Loucy (cell line): ENCODE measurements around the gene COA7.

ENCODE experiments used
- H2AFZ ChIP-seq: fragments of 200-600 bp; sonication (generic); 2 replicates; pipeline ENCODE4 v1.6.0; 2016; ENCODE audit warnings: antibody characterized with exemption, mild to moderate bottlenecking, low read length, moderate library complexity
- H3F3A ChIP-seq: fragments of 200-600 bp; 2 replicates; pipeline ENCODE4 v1.6.0; 2016; ENCODE audit warnings: antibody characterized with exemption, low read depth, mild to moderate bottlenecking
- H3K27me3 ChIP-seq: fragments of 200-600 bp; sonication (generic); 2 replicates; pipeline ENCODE4 v1.6.1; 2014; ENCODE audit warnings: low read length, mild to moderate bottlenecking; ENCODE audit not compliant: insufficient read depth, poor library complexity, severe bottlenecking
- H3K36me3 ChIP-seq: fragments of 200-600 bp; sonication (generic); 2 replicates; pipeline ENCODE4 v1.6.1; 2016; ENCODE audit warnings: low read length; ENCODE audit not compliant: insufficient read depth
- H3K4me1 ChIP-seq: fragments of 200-600 bp; sonication (generic); 2 replicates; pipeline ENCODE4 v1.5.1; 2014; ENCODE audit warnings: low read length, mild to moderate bottlenecking; ENCODE audit not compliant: insufficient read depth, poor library complexity, severe bottlenecking
- H3K4me2 ChIP-seq: fragments of 200-600 bp; sonication (generic); 2 replicates; pipeline ENCODE4 v1.6.0; 2014; ENCODE audit warnings: antibody characterized with exemption, low read length, low read depth, mild to moderate bottlenecking; ENCODE audit not compliant: poor library complexity, severe bottlenecking
- H3K4me3 ChIP-seq: fragments of 200-600 bp; sonication (generic); 2 replicates; pipeline ENCODE4 v1.5.1; 2014; ENCODE audit warnings: low read length, mild to moderate bottlenecking, mixed read lengths; ENCODE audit not compliant: poor library complexity, severe bottlenecking
- H3K79me2 ChIP-seq: fragments of 200-600 bp; sonication (generic); 2 replicates; pipeline ENCODE4 v1.6.1; 2014; ENCODE audit warnings: low read length; ENCODE audit not compliant: insufficient read depth
- H3K9ac ChIP-seq: fragments of 200-600 bp; sonication (generic); 2 replicates; pipeline ENCODE4 v1.6.0; 2014; ENCODE audit warnings: mild to moderate bottlenecking, low read depth, low read length, moderate library complexity; ENCODE audit not compliant: poor library complexity, severe bottlenecking
- H3K9me2 ChIP-seq: fragments of 200-600 bp; sonication (generic); replicated peaks from 2 replicates; pipeline ENCODE4 v1.6.1; 2016; ENCODE audit warnings: low read depth, low read length, mixed read lengths
- H3K9me3 ChIP-seq: fragments of 200-600 bp; sonication (generic); 2 replicates; pipeline ENCODE4 v1.6.1; 2014; ENCODE audit warnings: mild to moderate bottlenecking, antibody characterized with exemption, low read length, low read depth; ENCODE audit not compliant: insufficient read depth
- H4K20me1 ChIP-seq: fragments of 200-600 bp; sonication (generic); 2 replicates; pipeline ENCODE4 v1.6.0; 2014; ENCODE audit warnings: antibody characterized with exemption, low read length, mild to moderate bottlenecking; ENCODE audit not compliant: insufficient read depth, poor library complexity, severe bottlenecking
- EZH2phosphoT487 ChIP-seq: fragments of 200-600 bp; IDR thresholded peaks from 2 replicates; pipeline ENCODE4 v1.6.1; 2018; ENCODE audit warnings: antibody characterized with exemption, mild to moderate bottlenecking, moderate library complexity, borderline replicate concordance
- TF ChIP-seq, protein P1 (sequence below): fragments of 200-600 bp; sonication (generic); conservative IDR thresholded peaks from 2 replicates; pipeline ENCODE4 v1.5.1; 2014; ENCODE audit warnings: mild to moderate bottlenecking, antibody characterized with exemption, low read length

Gene COA7

GRCh38 chr1:52667984-52668383 lies 30.2 kb downstream of the COA7 start:
- Histone ChIP-seq H3K9me2 (no peaks in the 10 kb centered on the region), H3F3A (no peaks in the 10 kb centered on the region), H3K4me1 (peaks cover 3% of the 10 kb centered on the region), H3K9me3 (no peaks in the 10 kb centered on the region), H3K27me3 (no peaks in the 10 kb centered on the region), H3K4me3 (no peak overlapping the region), H3K9ac (no peak overlapping the region), H3K36me3 (no peaks in the 10 kb centered on the region), H4K20me1 (no peaks in the 10 kb centered on the region), H3K4me2 (no peak overlapping the region), H3K79me2 (no peaks in the 10 kb centered on the region), H2AFZ (no peak overlapping the region)
- TF ChIP-seq, protein P1, sequence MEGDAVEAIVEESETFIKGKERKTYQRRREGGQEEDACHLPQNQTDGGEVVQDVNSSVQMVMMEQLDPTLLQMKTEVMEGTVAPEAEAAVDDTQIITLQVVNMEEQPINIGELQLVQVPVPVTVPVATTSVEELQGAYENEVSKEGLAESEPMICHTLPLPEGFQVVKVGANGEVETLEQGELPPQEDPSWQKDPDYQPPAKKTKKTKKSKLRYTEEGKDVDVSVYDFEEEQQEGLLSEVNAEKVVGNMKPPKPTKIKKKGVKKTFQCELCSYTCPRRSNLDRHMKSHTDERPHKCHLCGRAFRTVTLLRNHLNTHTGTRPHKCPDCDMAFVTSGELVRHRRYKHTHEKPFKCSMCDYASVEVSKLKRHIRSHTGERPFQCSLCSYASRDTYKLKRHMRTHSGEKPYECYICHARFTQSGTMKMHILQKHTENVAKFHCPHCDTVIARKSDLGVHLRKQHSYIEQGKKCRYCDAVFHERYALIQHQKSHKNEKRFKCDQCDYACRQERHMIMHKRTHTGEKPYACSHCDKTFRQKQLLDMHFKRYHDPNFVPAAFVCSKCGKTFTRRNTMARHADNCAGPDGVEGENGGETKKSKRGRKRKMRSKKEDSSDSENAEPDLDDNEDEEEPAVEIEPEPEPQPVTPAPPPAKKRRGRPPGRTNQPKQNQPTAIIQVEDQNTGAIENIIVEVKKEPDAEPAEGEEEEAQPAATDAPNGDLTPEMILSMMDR: no peak
- TF ChIP-seq EZH2phosphoT487: no peak

DNA sequence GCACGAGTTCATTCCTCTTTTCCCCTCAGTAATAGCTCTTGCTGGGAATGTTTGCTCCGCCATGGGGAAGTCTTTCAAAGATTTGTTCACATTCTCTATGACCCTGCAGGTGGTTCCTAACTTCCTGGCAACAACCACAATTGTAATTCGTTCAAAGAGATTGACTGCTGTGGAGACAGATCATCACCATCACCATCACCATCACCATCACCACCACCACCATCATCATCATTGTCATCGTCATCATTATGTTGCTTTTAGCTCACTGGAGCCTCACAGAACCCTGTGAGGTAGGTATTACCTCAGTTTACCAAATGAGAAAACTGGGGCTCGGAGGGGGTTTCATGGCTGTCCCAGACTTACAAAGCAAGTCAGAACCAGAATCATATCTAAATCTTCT lies 30.9 kb downstream of the COA7 start:
- Histone ChIP-seq H2AFZ (no peak overlapping the region), H3K79me2 (no peaks in the 10 kb centered on the region), H3K4me1 (no peaks in the 10 kb centered on the region), H3K36me3 (no peaks in the 10 kb centered on the region), H3K27me3 (no peaks in the 10 kb centered on the region), H3K9me2 (no peaks in the 10 kb centered on the region), H3F3A (no peaks in the 10 kb centered on the region), H3K4me2 (no peak overlapping the region), H3K4me3 (no peak overlapping the region), H4K20me1 (no peaks in the 10 kb centered on the region), H3K9ac (no peak overlapping the region), H3K9me3 (no peaks in the 10 kb centered on the region)
- no peak for TF ChIP-seq EZH2phosphoT487
- TF ChIP-seq, protein P1: no peak

DNA sequence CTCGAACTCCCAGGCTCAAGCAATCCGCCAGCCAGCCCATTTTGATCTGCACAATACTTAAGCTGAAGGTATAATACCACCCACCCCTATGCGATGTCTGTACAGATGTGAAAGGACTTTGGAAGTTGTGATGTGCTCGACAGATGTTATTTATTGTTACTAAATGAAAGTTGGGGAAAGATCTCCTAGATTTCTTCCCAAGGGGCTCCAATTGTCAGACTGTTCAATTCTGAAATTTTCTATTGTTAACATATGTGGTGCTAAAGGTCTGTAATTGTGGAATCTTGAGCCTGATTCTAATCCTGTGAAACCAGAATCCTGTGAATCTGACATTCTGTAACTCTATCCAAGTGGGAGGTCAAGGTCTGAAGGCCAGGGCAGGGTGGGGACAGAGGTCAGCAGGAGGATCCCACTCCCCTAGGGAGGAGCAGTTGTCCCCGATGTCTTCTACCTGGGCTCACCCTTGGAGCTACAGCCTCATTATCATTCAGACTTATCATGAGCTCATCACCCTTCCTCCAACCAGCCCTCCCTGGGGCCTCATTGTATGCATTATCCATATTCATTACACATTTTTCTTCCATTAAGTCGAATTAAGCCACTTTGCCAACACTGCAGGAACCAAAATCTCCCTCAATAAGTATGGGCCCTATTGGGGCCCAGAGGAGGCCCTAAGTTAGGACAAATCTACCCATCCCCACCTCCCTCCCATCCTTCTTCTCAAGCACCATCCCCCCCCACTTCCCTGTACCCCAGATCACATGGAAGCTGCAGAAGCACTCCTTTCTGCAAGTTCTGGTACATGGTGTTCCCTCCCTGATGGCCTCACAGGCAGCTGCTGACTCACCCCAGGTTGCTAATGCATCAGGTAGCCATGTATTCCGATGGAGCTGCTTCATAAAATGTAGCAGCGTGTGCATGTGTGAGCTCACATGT lies 32.9 kb downstream of the COA7 start:
- H4K20me1 ChIP-seq: no peaks in the 10 kb centered on the region
- H3K9ac ChIP-seq: no peak overlapping the region
- no peak for TF ChIP-seq EZH2phosphoT487
- TF ChIP-seq, protein P1: no peak
- no peaks in the 10 kb centered on the region for H3K36me3 ChIP-seq
- no peaks in the 10 kb centered on the region for H3F3A ChIP-seq
- H2AFZ ChIP-seq: no peak overlapping the region
- H3K79me2 ChIP-seq: no peaks in the 10 kb centered on the region
- no peak overlapping the region for H3K4me3 ChIP-seq
- no peaks in the 10 kb centered on the region for H3K4me1 ChIP-seq
- H3K4me2 ChIP-seq: no peak overlapping the region
- no peaks in the 10 kb centered on the region for H3K27me3 ChIP-seq
- no peaks in the 10 kb centered on the region for H3K9me2 ChIP-seq
- H3K9me3 ChIP-seq: no peaks in the 10 kb centered on the region
